AG09309 (cell line): ENCODE data around the gene P3H3.

Experiments used
- DNase-seq: peaks from one replicate; pipeline ENCODE4 v3.0.0-alpha.2; 2010; ENCODE audit warnings: low read depth
- H3K4me3 ChIP-seq: 2 replicates; pipeline ENCODE4 v1.5.1; 2011; ENCODE audit warnings: mild to moderate bottlenecking, low read depth, low read length, moderate library complexity; ENCODE audit not compliant: control insufficient read depth
- TF ChIP-seq, protein P1 (sequence below): IDR thresholded peaks from 2 replicates; pipeline ENCODE4 v1.5.1; 2011; ENCODE audit warnings: mild to moderate bottlenecking, low read depth, low read length, inconsistent platforms; ENCODE audit not compliant: insufficient read depth, control insufficient read depth; ENCODE audit errors: missing control alignments

The P3H3 gene

DNA sequence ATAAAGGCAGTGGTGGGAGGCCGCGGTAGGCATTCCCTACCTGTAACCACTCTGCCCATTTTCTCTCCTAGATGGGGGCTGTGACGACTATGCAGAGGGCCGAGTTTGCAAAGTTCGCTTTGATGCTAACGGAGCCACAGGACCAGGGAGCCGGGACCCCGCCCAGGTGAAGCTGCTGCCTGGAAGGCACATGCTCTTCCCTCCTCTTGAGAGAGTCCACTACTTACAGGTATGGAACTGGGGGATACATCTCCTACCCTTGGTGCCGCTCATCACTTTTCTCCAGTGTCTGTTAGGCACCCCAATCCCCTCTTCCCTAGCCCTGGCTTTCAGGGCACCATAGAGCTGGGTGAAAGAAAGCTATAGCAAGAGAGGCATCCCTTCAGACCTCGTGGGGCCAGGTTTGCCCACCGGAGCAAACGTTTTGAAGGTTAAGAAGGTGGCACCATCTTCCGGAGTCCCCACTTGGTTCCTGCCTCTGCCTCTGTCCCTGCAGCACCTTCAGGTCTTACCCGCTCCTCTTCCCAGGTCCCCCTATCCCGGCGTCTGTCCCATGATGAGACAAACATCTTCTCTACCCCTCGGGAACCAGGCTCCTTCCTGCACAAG, 2.0 kb upstream of the P3H3 start:
- no peak overlapping the region for H3K4me3 ChIP-seq
- DNase-seq = no peak
- TF ChIP-seq, protein P1, sequence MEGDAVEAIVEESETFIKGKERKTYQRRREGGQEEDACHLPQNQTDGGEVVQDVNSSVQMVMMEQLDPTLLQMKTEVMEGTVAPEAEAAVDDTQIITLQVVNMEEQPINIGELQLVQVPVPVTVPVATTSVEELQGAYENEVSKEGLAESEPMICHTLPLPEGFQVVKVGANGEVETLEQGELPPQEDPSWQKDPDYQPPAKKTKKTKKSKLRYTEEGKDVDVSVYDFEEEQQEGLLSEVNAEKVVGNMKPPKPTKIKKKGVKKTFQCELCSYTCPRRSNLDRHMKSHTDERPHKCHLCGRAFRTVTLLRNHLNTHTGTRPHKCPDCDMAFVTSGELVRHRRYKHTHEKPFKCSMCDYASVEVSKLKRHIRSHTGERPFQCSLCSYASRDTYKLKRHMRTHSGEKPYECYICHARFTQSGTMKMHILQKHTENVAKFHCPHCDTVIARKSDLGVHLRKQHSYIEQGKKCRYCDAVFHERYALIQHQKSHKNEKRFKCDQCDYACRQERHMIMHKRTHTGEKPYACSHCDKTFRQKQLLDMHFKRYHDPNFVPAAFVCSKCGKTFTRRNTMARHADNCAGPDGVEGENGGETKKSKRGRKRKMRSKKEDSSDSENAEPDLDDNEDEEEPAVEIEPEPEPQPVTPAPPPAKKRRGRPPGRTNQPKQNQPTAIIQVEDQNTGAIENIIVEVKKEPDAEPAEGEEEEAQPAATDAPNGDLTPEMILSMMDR = no peak

DNA sequence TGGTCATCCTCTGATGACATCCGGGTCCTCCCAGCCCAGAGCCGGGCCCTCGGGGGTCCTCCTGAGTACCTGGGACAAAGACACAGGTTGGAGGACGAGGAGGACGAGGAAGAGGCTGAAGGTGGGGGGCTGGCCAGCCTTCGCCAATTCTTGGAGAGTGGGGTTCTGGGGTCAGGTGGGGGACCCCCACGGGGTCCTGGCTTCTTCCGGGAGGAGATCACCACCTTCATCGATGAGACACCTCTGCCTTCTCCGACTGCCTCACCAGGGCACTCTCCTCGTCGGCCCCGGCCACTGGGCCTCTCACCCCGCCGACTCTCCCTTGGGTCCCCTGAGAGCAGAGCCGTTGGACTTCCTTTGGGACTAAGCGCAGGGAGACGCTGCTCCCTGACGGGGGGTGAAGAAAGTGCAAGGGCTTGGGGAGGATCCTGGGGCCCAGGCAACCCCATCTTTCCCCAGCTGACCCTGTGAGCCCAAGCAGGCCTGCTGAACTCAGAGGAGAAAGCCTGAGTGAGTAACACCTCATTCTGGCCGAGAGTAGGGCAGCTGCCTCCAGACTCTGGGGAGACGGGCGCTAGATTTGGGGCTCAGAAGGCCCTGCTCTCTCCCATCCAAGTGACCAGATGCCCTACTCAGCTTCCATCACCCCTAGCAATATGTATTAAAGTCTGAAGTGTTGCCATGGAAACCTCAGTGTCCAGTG, 1.3 kb upstream of the P3H3 start:
- no peak for DNase-seq
- TF ChIP-seq, protein P1 = no peak
- H3K4me3 ChIP-seq = peak overlapping the region; percentile 29

DNA sequence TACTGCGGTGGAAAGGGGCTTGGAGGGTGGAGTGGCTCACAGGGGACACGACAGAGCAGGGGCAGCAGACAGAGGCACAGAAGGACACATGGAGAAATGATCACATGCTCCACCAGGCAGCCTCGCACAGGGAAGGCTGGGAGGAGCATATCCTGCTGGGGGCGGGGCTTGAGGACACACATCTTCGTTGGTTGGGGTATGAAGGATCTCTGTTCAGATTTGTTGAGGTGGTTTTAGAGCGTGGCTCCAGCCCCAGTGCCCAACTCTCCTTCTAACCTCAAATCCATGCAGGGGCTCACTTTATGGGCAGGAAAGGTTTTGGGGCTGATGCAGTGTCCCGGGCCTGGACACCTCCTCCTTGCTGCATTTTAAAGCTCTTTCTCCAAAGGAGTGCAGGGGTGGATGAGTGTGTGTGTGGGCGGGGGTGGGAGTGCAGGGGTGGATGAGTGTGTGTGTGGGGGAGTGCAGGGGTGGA, 733 bp upstream of the P3H3 start:
- TF ChIP-seq, protein P1 = no peak
- H3K4me3 ChIP-seq = peak overlapping the region; percentile 29
- no peak for DNase-seq

DNA sequence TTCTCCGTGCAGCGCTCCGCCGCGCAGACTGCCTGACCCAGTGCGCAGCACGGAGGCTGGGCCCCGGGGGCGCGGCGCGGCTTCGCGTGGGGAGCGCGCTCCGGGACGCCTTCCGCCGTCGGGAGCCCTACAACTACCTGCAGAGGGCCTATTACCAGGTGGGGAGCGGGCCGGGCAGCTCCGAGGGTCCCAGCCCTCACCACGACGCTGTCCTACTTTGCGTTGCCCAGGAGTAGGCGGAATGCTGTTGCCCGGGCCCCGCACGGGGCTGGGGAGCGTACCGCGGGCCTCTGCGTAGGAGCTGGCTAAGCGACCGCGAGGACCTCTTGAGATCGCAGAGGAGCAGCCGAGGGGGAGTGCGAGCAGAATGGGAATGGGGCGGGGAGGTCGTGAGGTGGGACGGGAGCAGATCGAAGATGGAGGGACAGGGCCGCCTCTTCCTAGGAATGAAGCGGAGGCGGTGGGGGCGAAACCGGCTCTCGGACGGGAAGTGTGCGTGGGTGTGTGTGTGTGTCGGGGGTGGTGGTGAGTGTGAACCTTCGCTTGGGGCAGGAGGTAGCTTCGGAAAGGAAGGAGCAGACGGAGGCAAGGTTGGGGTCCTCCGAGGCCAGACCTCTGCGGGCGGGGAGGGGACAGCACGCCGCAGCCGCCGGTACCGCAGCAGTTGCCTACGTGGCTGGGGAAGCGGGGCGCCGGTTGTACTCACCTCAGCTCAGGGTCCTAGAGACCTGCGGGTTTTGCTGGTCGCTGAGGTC, 751 bp downstream of the P3H3 start:
- peak overlapping the region; percentile 53 for H3K4me3 ChIP-seq
- no peak for DNase-seq
- TF ChIP-seq, protein P1 = no peak

DNA sequence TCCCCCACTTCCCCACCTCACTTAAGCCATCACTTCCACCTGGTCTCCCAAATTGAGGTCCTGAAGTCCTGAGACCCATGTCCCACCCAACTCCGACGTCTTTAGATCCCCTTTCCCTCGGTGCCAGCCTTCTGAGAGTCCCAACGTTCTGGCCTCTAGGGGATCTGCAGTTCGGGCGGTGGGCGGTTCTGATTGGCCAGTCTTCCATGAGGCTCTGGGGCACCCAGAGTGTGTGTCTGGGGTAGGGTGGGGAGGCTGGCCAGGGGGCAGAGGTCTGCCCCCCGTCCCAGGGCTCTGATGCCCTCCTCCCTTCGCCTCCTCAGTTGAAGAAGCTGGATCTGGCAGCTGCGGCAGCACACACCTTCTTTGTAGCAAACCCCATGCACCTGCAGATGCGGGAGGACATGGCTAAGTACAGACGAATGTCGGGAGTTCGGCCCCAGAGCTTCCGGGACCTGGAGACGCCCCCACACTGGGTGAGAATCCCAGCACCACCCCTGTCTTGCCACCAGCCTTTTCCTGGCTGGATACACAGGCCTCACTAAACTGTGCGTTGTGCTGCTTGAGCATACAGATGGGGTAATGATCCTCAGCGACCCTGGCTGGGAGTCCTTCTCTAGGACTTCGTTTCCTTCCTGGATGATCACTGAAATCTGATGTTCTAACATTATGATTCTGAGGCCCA, 1.5 kb downstream of the P3H3 start:
- DNase-seq = no peak
- H3K4me3 ChIP-seq = peak overlapping the region; percentile 53
- TF ChIP-seq, protein P1 = peak; percentile 48

DNA sequence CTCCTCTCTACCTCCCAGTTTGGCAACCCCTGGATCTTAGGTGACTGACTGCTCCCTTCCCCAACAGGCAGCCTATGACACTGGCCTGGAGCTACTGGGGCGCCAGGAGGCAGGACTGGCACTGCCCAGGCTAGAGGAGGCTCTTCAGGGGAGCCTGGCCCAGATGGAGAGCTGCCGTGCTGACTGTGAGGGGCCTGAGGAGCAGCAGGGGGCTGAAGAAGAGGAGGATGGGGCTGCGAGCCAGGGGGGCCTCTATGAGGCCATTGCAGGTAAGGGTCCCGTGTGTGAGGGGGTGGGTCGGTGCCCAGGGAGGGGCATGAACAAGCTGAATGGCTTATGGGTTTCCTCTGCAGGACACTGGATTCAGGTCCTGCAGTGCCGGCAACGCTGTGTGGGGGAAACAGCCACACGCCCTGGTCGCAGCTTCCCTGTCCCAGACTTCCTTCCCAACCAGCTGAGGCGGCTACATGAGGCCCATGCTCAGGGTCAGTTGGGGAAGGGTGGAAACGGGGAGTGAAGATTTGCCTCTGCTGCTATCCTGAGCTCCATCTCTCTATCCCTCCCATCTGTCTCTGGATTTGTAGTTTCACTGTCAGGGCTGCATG, 2.2 kb downstream of the P3H3 start:
- H3K4me3 ChIP-seq = peak overlapping the region; percentile 53; the same call in 1 of the 2 replicates
- DNase-seq = no peak
- TF ChIP-seq, protein P1 = no peak
